ENCODE data around the gene MYL7.

Gene MYL7

DNA sequence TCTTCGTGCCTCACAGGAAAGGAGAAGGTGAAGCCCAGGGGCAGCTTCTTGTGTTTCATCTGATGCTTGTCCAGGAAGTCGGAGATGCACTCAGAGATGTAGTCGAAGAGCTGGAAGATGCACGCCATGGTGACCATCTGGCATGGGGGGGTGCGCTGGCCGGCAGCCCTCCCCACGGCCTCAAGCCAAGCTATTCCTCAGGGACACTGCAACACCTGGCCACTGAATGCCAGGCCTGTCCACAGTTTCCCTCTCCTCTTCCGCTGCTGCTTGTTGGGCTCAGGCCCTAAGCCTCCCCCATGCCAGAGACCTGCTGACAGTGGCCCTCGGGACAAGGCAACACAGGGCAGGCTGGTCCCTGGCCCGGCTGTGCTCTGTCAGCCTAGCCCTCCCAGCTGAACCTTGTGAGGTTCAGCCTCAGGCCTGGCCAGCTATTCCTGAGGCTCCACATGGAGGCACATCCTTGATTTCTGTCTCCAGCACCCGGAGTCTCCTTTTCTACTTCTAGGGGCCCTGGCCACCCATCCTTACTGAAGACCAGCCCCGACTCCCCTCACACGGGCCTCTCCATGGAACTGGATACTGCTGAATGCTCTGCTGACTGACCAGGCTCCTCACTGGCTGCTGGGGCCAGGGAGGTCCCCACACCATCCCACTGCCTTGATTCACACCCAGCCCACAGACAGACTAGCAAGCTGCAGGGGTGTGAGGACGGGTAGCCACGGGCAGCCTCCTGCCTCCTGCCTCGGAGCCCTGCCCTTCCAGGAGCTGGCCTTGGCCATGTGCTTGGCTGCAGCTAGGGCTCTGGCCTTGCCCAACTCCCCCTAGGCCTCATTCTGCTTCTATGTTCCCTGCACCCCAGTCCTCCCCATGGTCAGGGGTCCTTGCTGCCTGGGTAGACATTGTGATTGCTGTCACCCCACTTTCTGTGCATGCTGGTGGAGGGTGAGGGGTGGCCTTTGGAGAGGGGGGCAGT lies 10.1 kb upstream of the MYL7 start:
- in situ Hi-C loops (cut with MboI; ENCODE audit: low sequenced_read_pairs) = no loop called here

DNA sequence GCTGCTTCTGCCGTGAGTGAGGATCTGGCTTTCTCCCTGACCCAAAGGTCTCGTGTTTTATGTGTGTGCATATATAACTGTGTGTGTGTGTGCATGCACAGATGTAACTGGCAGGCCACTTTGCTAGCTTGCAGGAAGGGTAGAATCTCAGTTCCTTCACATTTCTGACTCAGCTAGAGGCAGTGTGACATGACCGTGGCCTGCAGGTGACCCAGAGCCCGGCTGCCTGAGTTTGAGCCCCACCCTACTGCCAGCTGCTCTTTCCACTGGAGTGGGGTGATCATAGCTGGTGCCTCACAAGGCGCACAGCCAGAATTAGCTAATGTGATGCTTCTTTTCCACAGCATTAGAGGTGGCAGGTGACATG lies 9.3 kb upstream of the MYL7 start:
- in situ Hi-C loops (cut with MboI; ENCODE audit: low sequenced_read_pairs) = no loop called here

- in situ Hi-C loops (cut with MboI; ENCODE audit: low sequenced_read_pairs) = no loop called here
These were observed 8.7 kb upstream of the MYL7 start for GRCh38 chr7:44149571-44150465.

DNA sequence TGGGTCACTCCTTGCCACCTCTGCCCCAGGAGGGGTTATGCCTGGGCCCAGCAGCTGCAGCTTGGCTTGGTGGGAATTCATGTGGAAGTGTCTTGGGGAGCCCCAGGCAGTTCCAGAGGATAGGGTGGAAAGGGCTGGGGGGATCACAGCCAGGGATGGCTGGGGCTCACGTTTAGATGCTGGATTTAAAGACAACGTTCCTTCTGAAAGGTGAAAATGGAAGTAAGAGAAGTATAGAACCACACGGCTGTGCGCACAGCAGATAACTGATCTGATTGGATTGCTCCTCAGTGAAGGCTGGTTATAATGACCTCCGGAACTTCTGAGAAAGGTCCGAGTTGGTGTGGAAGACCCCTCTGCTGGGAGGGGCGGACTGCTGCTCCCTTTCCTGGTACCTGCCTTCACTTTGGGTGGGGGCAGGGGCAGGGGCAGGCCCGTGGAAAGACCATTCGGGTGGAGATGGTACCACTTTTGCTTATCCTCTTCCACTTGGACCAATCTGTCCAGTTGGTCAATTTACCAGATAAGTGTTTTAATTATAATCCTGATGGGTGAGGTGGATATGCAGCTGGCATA lies 7.9 kb upstream of the MYL7 start:
- in situ Hi-C loops (cut with MboI; ENCODE audit: low sequenced_read_pairs) = no loop called here

DNA sequence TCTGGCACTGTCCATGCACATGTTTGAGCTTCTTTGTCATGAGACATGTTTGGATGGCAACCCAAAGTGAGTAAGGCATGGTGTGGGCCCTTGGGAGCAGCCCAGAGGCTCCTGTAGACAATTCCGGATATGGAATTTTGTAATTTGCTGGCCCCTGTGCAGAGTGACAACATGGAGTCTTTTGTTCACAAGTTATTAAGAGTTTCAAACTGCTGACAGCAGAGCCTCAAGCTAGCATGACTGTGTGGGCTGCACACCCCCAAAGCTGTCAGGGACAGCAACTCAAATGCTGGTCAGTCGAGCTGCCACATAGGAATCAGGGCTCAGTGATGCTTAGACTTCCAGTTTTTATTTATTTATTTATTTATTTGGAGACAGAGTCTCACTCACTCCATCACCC lies 7.0 kb upstream of the MYL7 start:
- in situ Hi-C loops (cut with MboI; ENCODE audit: low sequenced_read_pairs) = no loop called here

GRCh38 chr7:44147026-44147991 lies 6.2 kb upstream of the MYL7 start:
- in situ Hi-C loops (cut with MboI; ENCODE audit: low sequenced_read_pairs) = no loop called here

DNA sequence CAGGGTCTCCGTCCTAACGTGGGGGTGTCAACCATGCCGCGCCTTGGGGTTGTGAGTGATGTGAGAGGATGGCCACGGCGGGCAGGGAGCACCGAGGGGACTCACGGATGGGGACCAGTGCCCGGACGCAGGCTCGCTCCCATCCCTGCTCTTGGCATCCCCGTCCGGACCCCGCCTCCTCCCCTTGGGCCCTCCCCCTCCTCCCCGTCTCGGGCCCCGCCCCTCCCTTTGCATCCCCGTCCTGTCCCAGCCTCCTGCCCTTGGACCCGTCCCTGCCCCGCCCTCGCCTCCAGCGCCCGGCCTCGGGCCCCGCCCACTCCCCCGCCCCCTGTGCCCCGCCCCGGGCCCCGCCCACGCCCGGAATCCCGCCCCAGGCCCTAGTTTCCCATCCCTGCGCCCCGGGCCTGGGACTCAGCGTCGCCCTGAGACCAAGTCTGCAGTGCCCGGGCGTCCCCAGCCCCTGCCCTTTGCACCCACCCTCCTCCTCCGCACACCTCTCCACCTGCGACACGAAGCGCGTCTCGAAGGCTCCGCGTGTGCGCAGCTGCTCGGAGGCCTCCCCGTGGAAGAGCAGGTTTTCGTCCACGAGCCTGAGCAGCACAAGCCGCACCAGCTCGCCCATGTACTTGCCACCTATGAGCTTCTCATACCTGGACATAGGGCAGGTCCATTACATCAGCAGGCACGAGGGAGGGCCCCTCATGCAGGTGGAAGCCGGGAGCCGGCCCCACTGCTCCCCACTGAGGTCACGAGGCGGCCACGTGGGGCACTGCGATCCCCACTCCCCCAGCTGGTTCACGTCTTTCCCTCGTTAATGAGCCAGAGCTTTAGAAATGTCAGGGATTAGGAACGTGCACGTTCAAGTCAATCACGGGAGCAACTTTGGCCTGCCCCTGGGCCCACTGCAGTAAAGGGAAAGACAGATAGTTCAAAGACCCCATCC lies 5.1 kb upstream of the MYL7 start:
- in situ Hi-C loops (cut with MboI; ENCODE audit: low sequenced_read_pairs) = no loop called here

- in situ Hi-C loops (cut with MboI; ENCODE audit: low sequenced_read_pairs) = no loop called here
These were observed 4.4 kb upstream of the MYL7 start for GRCh38 chr7:44145479-44145968.

DNA sequence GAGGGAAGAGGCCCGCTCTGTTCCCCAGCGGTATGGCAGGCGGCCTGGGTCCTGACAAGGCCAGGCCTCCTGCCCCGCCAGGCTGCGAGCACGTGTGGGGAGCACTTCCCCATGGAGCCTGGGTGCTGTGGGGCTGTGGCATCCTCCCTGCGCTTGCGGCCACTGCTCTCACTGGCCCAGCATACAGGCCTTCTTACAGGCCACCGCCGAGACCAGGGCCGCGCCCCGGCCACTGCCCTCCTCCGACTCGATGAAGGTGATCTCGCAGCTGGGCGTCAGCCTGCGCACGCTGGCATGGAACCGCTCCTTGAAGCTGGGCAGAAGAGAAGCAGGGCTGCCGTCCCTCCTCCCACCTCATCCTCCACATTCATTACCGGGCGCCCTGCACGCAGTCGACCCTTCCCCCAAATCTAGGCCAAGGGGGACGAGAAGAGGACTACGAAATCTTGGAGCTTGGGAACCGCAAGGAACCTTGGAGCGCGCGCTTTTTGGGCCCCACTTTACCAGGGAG lies 3.9 kb upstream of the MYL7 start:
- in situ Hi-C loops (cut with MboI; ENCODE audit: low sequenced_read_pairs) = no loop called here

GRCh38 chr7:44144426-44144967 lies 3.4 kb upstream of the MYL7 start:
- in situ Hi-C loops (cut with MboI; ENCODE audit: low sequenced_read_pairs) = no loop called here

- in situ Hi-C loops (cut with MboI; ENCODE audit: low sequenced_read_pairs) = no loop called here
These were observed 2.6 kb upstream of the MYL7 start for GRCh38 chr7:44143646-44144250.

GRCh38 chr7:44142028-44142427 lies 896 bp upstream of the MYL7 start:
- in situ Hi-C loops (cut with MboI; ENCODE audit: low sequenced_read_pairs) = no loop called here

DNA sequence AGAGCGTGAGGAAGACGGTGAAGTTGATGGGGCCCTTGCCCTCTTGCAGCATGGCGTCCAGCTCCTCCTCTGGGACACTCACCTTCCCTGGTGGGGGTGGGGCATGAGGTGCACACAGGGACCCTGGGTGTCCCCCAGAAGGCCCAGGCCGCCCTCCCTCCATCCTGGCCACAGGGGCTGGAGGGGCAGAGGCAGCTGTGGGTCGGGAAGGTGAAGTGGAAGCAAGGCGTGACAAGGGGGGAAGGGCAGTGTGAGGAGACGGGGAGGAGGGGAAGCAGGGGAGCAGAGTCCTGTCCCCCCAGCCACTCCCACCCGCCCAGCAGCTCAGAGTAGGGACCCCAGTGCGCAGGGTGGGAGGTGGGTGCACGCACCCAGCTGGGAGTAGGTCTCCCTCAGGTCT lies 791 bp downstream of the MYL7 start:
- in situ Hi-C loops (cut with MboI; ENCODE audit: low sequenced_read_pairs) = no loop called here

GRCh38 chr7:44139311-44140010 lies 1.7 kb downstream of the MYL7 start:
- in situ Hi-C loops (cut with MboI; ENCODE audit: low sequenced_read_pairs) = no loop called here

DNA sequence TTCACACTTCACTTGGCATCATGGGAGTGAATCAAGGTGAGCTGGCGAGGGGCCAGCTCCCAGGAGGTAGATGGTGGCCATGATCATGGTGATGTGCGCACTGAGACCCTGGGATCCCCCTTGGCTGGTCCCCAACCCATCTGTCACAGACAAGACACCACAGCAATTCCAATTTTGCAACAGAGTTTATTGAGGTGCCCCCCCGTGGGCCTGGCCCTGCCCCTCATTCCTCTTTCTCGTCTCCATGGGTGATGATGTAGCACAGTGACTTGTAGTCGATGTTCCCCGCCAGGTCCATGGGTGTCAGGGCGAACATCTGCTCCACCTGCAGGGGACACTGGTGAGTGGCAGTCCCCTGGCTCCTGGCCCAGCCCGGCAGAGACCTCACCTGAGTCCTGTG lies 2.4 kb downstream of the MYL7 start:
- in situ Hi-C loops (cut with MboI; ENCODE audit: low sequenced_read_pairs) = no loop called here

GRCh38 chr7:44136731-44137130 lies 4.4 kb downstream of the MYL7 start:
- in situ Hi-C loops (cut with MboI; ENCODE audit: low sequenced_read_pairs) = no loop called here

DNA sequence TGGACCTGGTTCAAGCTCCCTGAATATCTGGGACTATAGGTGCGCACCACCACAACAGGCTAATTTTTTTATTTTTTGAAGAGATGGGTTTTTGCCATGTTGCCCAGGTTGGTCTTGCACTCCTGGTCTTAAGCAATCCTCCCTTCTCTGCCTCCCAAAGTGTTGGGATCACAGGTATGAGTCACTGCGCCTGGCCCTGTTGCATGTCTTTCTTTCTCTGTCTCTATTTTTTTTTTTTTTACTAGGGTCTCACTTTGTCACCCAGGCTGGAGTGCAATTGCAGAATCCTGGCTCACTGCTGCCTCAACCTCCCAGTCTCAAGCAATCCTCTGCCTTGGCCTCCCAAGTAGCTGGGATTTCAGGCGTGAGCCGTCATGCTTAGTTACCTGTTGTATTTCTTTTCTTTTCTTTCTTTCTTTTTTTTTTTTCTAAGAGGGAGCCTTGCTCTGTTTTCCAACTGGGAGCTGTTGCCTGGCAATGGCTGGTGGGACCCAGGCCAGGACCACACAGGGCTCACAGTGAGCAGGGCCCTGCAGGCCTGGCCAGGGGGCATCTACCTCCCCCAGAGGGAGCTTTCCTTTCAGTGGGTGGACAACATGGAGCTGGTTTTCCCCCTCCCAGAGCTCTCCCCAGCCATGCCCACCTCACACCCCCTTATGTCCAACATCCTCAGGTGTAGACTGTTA lies 6.0 kb downstream of the MYL7 start:
- in situ Hi-C loops (cut with MboI; ENCODE audit: low sequenced_read_pairs) = no loop called here
